ENCODE measurements around the gene LINGO1.

Gene LINGO1, protein sequence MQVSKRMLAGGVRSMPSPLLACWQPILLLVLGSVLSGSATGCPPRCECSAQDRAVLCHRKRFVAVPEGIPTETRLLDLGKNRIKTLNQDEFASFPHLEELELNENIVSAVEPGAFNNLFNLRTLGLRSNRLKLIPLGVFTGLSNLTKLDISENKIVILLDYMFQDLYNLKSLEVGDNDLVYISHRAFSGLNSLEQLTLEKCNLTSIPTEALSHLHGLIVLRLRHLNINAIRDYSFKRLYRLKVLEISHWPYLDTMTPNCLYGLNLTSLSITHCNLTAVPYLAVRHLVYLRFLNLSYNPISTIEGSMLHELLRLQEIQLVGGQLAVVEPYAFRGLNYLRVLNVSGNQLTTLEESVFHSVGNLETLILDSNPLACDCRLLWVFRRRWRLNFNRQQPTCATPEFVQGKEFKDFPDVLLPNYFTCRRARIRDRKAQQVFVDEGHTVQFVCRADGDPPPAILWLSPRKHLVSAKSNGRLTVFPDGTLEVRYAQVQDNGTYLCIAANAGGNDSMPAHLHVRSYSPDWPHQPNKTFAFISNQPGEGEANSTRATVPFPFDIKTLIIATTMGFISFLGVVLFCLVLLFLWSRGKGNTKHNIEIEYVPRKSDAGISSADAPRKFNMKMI

DNA sequence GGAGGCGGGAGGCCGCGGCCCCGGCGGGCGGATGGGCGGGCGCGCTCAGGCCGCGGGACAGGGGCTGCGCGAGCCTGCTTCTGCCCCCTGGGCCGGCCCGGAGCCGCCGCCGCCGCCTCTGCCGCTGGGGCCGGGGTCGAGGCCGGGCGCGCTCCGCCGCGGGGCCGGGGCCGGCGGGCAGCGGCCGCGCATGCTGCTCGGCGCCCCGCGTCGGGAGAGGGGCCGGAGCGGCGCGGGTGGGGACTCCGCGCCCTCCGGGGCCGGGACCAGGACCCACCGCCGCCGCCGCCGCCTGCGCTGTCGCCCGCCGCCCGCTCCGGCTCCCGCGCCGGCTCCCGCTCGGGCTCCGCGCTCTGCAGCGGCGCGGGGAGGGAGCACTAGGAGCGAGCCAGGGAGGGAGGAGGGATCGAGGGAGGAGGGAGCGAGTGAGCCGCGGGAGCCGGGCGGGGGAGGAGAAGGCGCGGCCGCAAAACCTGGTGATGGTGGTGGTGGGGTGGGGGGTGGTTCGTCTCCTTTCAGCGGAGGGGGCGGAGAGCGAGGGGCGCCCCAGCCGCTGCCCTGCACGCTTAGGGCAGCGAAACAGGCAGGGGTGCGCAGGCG lies at the start of gene LINGO1:
Gene LINGO1, minus strand, starts transcription at position 379 of the 600 bp plus-strand sequence. CDS start 597 bp downstream, outside the sequence.
- DNase-seq, result no peak

DNA sequence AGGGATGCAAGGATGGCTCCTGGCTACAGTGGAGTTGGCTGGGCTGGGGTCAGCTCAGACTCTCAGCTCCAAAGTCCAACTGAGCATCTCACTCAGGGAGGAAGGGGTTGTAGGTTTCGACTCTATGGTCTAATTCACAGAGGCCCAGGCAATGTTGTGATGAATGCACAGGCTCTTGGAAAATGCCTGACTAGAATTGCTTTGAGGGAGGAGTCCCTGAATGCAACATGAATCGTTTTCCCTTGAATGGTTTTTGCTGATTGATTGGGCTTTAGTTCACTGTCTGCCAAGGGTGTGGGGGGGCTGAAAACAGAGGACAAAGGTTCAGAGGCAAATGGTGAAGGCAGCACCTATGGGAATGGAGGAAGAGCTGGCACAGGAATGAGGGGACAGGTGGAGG lies 48.6 kb upstream of the LINGO1 start:
- DNase-seq, result no peak

DNA sequence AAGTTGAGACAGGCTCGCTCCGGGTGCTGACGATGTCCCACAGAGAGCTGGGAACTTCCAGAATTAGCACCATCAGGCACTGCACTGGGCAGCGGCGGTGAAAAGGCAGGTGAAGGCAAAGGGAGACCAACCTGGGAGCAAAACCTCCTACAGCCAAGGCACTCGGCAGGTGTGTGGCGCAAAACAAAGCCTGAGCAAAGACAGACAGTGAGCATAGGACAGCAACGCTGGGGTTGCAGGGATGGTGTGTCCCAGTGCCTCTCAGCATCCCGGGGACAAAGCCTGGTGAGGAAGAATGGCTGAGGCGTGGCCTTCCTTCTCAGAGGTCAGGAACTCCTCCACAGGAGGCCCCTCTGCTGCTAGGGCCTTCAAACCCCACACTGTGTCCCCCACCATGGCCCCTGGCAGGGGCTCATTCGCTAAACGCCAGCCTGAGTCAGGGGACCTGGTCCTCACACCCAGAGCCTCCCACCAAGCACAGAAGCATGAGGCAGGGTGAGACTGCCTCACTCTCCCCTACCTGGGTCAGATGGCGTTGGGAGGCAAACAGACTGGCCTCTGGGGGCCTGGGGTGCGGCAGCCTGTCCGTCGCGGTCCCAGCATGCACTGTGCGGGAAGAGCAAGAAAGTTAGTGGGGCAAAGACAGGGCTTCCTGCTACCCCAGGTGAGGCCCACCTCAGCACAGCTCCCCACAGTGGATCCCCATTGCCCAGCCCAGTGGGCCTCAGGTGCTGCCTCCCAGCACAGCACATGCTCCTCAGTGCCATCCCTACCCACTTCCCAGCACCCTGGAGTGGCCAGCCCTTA lies 44.1 kb upstream of the LINGO1 start:
- no peak for DNase-seq

DNA sequence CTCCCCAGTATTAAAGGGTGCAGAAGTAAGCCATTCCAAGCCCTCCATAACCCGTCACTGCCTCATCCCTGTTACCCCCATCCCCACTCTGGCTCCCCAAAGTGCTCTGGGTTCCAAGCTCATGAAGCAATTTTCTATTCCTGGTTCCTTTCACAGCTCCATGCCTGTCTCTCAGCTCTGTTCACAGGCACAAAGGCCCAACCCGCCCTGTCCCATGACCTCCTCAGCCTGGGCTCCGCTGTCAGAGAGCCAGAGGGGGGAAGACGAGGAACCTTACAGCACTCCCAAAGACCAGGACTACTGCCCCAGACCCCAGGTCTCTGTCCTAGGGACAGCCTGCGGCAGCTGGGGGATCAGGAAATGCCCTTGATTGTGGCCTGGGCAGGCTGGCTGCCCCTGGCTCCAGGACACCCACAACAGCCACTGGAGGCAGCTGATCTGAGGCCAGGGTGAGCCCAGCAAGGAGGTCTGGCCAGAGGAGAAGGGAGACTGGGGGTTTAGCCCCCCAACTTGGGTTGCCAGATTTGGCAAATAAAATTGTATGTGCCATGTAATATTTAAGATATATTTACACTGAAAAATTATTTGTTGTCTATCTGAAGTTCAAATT lies 43.2 kb upstream of the LINGO1 start:
- DNase-seq, result no peak

DNA sequence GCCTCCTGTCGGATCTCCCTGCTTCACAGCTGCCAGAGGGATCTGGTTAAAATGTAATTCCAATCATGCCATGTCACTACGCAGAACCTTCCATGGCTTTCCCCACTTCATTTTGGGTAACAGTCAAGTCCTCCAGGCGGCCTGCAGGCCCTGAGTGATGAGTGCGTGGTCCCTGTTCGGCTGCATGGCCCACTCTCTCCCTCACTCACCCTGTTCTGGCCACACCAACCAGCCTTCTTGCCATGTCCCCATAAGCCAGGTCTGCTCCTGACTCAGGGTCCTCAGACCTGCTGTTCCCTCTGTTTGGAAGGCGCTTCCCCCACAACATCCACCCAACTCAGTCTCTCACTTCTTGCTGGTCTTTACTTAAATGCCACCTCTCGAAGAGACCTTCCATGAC lies 41.6 kb upstream of the LINGO1 start:
- no peak for DNase-seq

DNA sequence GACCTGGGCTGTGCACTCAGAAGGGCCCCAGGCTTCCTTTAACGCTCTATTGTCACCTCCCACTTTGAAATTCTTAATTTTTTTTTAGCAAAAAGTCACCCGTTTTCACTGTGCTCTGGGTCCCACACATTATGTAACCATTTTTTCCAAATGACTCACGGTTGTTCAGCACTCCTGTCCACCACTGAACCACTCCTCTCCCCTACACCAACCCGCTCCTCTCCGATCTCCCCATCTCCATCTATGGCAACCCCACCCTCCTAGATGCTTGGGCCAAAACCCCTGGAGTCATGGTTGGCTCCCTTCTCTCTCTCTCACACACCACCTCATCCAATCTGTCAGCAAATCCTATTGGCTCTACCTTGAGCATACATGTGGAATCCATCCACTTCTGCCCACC lies 41.2 kb upstream of the LINGO1 start:
- DNase-seq, result no peak

DNA sequence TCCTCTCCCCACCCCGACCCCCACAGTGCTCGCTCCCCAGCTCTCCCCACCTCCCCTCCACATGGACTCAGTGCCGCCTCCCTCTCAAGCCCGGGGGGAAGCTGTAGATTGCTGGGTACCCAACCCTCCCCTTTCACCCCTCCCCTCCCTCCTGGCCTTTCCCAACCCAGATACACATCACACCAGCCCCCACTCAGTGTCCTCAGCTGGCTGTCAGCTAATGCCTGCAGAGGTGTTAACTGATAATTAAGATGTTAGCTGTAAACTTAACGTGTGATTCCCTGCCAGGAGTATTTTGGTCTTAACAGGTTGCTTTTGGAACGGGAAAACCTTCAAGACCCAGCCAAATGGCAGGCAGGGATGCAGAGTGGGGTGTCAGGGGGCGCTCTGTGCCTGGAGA lies 39.4 kb upstream of the LINGO1 start:
- DNase-seq, result no peak

DNA sequence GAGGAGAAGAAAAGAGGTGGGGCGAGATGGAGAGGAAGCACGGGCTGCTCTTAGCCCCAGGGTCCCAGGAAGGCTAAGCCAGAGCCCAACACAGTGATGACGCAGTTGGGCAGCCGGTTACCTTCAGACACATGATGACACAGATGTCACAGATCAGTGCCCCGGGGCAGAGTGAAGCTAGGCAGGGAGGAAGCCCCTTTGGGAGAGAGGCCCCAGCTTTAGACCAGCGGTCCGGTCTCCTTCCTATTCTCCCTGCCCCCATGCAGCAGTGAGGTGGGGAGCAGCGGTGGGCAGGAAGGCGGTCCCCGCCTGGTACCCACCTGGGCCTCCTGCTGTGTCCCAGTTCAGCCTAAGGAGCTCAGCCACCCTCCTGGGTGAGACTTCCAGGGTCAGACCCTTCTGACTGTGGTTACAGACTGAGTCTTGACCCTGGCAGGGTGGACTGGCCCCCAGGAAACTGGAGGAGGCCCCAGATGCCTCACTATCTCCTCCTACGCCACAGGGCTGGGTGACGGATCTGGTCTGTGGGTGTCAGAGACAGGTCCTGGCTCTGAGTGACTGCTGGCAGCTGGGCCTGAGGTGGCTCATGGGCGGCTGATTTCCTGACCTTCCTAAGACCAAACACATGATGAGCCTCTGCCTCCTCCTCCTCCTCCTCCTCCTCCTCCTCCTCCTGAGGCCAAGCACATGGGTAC lies 38.8 kb upstream of the LINGO1 start:
- no peak for DNase-seq

DNA sequence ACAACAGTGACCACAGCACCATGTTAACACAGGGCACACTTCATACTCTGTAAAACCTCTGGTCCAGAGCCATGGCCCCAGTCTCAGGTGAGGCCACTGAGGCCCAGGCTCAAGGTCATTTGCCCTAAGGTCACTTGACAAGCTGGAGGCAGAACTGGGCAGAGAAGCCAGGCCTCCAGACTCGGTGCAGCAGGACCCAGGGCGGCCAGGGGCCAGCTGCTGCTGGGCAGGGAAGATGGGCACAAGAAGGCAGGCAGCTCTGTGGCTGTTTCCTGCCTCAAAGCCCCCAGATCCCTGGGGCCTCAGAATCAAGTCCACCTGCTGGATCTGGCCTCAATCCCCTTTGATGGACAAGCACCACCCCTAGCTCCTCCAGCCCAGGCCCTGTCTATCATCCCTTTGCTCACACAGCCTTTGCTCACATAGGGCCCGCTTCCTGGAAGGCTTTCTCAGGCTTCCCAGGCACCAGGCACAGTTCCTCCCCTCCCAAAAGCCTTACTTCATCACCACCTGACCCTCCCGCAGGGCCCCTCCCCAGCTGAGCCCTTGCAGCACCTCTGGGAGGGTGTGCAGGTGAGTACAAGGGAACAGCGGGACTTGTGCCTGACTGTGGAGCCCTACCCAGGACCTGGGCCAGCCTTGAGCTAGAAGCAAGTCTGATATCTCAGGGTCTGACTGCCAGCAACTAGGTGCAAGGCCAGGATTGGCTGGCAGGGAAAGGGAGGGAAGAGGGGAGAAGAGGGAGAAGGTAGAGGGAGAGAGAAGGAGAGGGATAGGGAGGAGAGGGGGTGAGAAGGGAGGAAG lies 38.0 kb upstream of the LINGO1 start:
- DNase-seq, result no peak

DNA sequence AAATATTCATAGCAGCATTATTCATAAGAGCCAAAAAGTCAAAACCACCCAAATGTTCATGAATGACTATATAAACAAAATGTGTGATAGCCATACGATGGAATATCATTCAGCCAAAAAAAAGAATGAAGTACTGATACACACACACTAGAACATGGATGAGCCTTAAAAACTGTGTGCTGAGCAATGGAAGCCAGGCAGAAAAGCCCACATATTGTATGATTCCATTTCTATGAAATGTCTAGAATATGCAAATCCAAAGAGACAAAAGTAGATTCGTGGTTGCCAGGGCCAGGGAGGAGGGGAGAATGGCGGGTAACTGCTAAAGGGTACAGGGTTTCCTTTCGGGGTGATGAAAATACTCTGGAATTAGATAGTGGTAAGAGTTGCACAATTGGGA lies 37.2 kb upstream of the LINGO1 start:
- no peak for DNase-seq

DNA sequence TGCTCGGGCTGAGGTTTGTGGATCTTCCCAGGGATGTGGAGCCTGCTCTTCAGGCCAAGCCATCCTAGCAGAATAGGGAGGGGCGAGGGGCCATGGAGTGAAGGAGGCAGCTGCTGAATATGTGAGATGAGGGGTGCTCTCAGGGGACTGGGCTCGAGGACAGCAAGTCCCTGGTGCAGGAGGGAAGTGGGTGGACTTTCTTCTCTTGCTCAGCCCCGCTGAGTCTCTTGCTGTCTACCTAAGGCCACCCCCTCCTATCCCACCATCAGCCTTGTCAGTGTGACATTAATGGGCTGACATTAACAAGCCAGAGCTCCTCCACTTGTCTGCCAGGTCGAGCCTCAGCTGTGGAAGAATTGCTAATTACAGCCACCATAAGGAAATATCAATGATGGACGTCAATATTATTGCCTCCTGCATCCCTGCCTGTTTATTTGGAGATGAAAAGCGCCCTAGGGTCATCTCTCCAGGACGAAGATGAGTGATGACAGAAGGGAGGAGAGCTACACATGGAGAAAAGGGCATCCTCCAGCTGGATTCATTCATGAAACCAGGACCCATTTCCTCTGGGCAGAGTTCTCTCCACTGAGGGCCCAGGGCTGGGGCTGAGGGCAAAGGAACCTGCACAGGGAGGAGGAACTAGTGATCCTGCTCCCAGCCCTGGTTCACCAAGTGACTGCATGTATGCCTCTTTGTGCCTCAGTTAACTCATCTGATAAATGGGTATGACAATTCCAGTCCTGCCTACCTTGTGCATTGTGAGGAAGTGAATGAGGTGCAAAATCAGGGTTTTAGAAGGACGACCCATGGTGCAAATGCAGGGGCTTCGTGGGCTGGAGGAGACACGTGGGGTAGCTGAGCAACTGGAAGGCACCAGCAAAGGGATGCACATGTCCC lies 34.9 kb upstream of the LINGO1 start:
- no peak for DNase-seq

DNA sequence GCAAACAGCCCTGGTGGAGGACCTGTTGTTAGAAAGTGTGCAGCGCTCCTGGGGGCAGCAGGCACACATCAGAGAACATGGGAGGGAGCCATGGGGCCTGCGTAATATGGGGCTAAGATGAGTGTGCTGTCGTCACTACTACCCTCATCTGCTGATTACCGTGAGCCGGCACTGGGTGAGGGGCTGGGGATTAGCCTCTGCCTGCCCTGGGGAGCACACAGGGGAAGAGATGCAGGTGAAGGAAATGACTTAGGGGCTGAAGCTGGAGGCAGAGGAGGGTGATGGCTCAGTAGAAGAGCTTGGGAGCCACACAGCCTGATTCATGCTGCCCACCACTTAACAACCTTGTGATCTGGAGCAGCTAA lies 33.6 kb upstream of the LINGO1 start:
- DNase-seq, result no peak

DNA sequence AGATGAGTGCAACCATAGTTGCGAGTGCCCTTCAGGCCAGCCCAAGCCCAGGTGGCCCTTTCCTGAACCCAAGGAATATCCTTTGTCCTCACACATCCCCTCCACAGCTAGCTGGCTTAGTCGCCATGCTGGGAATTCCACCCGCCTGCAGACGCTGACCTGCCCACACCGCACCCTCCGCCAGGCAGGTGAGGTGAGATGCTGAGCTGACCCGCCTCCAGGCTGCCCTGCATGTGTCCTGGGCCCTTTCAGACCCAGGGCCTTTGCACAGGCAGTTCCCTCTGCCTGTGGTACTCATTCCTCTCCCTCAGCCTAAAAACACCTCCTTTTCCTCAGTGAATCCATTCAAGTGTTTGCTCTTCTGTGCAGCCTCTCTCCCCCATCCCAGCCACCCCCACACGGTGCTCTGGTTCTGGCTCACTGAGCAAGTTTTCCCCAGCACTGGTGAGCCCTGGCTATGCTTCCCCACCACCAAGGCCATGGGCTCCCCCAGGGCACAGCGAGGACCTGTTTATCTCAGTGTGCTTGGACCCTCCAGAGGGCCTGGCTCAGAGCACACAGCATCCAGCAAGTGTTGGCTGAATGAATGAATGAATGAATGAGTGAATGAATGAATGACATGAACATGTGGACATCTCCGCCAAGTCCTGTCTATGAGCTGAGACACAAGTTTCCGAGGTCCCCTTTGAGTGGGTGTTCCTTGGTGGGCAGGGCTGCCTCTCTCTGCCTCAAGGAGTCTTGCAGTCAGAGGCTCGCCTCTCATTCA lies 33.0 kb upstream of the LINGO1 start:
- no peak for DNase-seq

DNA sequence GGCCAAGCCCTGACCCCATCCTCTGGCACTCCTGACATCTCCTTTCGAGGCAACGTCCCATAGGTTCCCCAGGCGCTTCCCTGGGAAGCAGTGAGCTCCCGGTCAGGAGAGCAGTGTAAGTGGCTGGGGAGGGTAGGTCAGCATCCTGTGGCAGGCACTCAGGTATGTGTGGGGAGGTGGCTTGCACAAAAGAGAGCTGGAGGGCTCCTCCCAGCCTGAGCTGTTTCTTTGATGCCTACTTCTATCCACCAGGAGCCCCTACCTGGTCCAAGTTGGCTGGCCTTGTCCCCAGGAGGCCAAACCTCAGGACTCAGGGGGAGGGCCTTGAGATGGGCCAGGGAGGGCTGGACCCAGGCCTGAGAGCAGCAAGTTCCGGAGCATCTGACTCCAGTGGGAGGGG lies 31.7 kb upstream of the LINGO1 start:
- DNase-seq, result no peak

DNA sequence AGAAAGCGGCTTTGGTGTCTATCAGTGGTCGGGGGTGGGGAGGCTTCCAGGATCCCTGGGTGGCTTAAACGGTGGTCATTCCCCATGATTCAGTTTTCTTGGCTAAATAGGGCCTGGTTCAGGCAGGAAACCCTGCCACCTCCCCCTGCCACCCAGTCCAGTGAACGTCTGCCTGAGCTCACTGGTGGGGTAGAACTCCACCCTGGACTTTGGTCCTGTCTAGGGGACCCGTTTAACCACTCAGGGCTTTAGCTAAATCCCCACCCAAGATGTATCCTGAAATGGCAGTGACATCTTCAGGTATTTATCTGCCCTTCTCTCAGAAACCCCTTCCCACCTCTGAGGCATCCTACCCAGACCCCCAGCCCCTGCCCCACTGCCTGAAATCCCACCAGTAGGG lies 30.5 kb upstream of the LINGO1 start:
- no peak for DNase-seq

DNA sequence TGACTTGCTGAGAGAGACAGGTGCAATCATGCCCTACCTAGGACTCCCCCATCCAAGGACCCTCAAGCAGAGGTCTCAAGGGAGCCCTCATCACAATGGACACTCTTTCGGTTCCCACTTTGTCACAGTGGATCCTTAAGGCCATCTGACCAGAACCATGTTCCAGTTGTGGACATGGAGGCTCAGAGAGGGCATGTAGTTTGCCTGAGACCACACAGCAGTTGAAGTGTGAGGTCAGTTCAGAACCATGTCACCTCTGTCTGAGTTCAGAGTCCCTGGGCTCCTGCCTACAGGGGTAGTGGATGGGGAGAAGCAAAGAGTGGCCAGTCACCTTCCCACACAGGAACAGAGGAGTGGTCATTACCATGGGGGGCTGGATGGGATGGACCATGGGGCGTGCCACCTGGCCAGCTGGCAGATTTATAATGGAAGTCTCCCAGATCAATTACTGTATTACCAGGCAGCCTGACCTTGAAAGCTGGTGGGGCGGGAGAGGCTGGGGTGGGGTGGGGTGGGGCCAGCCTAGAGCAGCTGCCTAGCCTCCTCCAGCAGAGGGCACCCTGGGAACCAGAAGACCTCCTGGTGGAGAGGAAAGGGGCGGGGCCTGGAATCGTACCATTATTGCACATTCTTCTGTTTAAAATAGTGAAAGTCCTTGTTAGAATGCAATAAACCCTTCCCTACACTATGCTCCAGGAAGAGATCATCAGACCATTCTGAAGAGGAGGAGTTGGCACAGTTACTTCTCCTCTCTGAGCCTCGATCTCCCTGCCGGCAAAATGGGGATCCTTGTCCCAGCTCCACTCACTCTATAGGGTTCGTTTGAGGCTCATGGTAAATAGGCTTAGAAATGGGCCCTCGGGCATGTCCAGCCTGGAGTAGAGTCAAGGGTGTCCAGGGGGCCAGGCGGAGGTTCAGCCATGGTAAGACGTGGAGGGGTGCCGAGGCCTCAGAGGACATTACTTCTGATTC lies 26.9 kb upstream of the LINGO1 start:
- DNase-seq, result no peak

DNA sequence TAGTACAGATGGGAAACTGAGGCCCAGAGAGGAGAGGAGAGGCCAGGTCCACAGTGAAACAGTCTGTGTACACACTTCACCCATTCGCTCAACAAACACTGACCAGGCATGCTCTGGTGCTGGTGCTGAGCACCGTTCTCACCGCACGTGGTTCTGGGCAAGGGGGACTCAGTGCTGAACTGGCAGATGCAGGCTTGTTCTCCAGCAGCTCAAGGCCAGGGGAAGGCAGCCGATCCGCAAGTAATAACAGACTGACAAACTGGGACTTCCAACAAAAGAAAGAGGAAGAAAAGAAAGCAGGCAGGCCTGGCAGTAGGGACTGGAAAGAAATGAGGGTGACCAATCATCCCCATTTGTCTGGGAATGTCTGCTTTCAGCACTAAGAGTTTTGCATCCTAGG lies 25.6 kb upstream of the LINGO1 start:
- no peak for DNase-seq

DNA sequence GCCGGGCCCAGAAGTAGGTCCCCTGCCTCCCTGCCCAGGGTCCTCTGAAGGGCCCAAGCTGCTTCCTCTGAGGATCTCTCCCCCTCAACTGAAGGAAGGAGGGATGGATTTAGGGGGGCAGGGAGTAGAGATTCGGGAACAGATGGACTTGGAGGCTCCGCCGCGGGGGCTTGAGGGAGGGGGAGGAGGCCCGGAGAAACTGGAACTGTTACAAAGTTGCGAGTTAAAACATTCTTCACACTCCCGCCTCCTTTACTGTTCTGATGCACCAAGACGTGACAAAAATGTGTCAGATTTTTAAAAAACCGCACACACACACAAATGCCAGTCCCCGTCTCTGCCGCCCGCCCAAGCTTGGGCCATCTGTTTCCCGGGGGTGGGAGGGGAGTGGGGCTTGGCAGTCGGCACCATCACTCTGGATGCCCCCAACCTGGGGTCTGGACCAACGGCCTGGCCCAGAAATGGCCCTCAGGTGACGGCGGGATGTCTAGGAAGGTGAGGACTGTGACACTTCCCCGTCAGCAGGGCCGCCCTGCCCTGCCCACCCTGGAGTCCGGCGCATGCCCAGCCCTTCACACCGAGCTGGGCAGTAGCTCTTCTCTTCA lies 25.0 kb upstream of the LINGO1 start:
- DNase-seq, result no peak

Measured in CD4-positive, alpha-beta T cell treated with Interleukin-4 for 4 hours (primary cell).